Stimulated activated CD4-positive, alpha-beta T cell treated with anti-CD3 and anti-CD28 coated beads, TNF-alpha, amount 100 ng/mL, for 4 hours (primary cell): ENCODE results near the gene RNASE12.
"Not testable (repeated sequence)": the region's sequence is repeated elsewhere in the genome, so short reads cannot be mapped to it uniquely, and the experiment has no call there.

Source experiments
- DNase-seq, 3 experiments: peaks; one replicate each; pipeline ENCODE4 v3.0.0-alpha.2; 2020; ENCODE audit warnings: low read depth in 3 of 3

RNASE12 gene

DNA sequence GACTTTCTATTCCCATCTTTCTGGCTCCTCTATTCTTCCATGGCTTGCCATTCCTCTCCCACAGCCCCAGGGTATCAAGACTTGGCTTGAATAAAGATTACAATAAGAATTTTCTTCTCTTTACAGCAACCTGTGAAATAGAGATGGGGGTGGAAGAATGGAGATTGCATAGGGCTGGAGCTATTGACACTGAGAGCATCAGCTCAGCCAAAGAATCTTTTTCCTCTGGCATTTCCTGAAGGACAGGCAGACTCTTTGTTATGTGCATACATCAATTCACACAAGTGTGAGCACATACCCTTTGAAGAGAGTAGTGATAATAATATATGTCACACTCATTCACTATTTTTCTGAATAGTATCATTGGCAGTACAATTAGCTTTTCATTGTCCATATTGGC is 8.0 kb downstream of the RNASE12 start:
- no peak for DNase-seq

DNA sequence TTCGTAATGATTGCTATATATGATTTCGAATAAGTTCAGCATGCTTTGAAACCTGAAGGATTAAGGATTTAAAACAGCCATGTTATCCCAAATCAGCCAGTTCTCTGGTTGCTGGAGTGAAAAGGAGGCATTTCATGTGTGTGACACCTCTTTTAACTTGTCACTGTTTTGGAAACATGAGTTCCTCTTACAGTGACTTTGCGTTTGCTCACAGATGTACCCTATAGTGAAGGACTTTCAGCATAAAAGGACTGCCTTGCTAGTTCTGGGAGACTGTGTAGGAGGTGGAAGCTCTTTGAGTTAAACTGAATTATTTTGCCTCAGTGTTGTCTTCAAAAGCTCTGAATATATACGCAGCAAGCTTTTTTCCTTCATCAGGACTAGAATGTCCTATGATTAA is 10.9 kb downstream of the RNASE12 start:
- DNase-seq: no peak

DNA sequence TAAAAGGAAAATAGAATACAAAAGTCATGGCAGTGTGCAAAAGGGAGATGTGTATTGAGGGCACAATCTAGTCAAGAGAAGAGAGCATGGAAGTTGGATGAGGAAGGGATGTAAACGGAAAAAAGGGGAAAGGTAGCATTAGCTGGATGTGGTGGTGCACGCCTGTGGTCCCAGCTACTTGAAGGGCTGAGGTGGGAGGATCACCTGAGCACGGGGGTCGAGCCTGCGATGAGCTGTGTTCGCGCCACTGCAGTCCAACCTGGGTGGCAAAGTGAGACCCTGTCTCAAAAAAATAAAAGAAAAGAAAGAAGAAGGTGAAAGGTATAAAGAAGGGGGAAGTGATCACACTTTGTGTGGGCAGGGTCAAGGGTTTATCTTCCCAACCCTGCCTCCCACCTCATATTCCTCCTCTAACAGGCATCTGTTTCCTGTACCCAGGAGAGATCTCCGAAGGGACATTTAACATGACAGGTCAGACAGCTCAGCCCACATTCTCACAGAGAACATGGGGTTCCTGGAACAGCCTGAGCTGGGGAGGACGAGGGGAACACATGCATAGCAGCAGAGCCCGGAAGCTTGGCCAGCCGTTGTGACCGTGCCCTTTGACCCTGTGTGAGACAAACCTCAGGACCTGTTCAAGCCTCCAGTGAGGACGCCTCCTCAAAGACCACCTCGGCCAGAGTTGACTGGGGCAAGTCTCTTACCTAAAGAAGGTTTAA is 12.2 kb downstream of the RNASE12 start:
- DNase-seq: no peak

DNA sequence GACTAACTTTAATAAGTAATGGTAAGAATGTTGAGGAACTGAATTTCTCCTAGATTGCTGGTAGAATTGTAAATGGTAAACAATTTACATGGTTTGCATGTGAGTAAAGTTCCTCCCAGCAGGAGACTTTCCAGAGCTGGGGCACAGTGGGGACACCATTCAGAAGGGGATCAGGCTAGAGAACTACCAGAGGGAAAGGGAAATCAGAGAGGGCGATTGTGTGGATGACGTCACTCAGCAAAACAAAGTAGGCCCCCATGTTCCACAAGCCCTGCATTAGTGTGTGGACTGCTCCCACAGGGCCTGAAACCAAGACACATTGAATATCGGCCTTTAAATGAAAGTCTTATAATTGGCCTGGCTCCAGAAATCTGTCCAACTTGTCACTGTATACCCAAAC is 12.9 kb downstream of the RNASE12 start:
- DNase-seq: no peak

DNA sequence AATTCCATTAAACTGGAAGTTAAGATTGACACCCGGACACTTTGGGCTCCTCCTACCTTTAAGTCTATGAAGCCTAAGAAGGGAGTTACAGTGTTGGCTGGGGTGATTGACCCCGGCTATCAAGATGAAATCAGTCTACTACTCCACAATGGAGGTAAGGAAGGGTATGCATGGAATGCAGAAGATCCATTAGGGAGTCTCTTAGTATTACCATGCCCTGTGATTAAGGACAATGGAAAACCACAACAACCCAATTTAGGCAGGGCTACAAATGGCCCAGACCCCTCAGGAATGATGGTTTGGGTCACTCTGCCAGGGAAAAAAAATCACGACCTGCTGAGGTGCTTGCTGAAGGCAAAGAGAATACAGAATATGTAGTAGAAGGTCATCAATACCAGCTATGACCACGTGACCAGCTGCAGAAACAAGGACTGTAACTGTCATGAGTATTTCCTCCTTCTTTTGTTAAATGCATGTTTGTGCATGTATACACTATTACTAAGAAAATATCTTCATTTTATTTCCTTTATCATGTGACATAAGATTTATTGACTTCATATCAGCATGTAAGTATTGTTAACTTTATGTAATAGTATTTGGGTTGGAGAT is 18.7 kb downstream of the RNASE12 start:
- DNase-seq: not testable (repeated sequence)

DNA sequence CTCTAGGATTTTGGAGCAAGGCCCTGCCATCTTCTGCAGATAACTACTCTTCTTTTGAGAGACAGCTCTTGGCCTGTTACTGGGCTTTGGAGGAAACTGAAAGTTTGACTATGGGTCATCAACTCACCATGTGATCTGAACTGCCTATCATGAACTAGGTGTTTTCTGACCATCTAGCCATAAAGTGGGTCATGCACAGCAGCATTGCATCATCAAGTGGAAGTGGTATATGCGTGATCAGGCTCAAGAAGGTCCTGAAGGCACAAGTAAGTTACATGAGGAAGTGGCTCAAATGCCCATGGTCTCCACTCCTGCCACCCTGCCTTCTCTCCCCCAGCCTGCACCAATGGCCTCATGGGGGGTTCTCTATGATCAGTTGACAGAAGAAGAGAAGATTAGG is 20.5 kb downstream of the RNASE12 start:
- not testable (repeated sequence) for DNase-seq

DNA sequence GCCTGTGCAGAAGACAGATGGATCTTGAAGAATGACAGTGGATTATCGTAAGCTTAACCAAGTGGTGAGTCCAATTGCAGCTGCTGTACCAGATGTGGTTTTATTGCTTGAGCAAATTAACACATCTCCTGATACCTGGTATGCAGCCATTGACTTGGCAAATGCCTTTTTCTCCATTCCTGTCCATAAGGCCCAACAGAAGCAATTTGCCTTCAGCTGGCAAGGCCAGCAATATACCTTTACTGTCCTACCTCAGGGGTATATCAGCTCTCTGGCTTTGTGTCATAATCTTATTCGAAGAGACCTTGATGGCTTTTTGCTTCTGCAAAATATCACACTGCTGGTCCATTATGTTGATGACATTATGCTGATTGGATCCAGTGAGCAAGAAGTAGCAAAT is 21.3 kb downstream of the RNASE12 start:
- not testable (repeated sequence) for DNase-seq

DNA sequence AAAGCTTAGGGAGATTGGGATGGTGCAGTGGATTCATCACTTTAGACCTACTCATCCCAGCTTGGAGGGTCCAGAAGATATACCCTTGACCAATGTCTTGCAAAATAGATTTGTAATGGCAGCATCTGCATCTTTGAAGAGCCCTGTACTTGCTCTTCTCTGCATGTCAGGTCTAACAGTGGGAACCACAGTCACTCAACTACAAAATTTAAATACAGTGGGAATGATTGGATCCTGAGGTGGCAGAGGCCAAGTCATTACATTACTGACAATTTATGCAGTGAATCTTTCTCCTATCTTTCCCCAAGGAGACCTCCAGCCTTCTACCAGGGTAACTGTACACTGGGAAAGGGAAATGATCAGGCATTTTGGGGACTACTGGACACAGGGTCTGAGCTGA is 22.1 kb downstream of the RNASE12 start:
- DNase-seq: no peak

DNA sequence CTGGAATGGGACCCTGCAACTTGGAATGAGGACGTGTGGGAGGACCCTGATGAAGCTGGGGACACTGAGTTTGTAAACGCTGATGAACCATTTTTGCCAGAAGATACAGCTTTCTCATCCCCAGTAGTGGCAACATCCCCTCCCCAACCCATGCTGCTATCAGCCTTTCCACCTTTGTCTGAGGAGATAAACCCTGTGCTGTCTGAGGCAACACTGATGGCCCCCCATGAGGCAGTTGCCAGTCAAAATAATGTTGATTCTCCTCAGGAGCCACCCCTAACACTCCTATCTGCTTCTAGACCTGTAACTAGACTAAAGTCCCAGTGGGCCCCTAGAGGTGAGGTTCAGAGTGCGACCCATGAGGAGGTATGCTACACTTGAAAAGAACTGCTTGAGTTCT is 22.8 kb downstream of the RNASE12 start:
- no peak for DNase-seq

DNA sequence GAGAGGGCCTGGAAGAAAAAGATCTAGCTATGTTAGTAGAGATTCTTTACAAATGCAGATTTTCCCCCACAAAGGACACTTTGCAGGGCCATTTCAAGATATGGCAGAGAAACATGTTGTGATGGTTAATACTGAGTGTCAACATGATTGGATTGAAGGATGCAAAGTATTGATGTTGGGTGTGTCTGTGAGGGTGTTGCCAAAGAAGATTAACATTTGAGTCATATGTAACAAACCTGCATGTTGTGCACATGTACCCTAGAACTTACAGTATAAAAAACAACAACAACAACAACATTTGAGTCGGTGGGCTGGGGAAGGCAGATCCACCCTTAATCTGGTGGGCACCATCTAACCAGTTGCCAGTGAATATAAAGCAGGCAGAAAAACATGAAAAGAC is 24.0 kb downstream of the RNASE12 start:
- not testable (repeated sequence) for DNase-seq

DNA sequence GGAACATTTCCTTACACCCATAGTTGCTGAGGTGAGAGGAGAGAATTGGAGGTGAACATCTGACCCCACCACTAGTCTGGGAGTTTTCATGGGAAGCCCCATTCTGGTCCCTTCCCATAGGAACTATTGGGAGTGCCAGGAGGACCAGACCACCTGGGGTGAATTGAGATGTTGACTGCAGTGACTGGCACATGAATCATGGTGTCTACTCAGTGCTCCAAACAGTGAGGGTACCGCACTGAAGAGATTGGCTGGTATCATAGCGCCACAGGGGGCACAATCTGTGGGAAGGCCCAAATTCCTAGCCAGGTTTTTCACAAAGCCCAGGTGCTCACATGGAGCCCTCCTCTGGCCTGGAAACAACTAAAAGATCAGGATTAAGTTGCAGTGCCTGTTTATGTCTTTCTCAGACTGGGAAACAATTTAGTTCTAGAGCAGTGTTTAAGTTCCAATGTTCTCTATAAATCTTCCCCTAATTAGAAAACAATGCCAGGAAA is 26.6 kb downstream of the RNASE12 start:
- no peak for DNase-seq

DNA sequence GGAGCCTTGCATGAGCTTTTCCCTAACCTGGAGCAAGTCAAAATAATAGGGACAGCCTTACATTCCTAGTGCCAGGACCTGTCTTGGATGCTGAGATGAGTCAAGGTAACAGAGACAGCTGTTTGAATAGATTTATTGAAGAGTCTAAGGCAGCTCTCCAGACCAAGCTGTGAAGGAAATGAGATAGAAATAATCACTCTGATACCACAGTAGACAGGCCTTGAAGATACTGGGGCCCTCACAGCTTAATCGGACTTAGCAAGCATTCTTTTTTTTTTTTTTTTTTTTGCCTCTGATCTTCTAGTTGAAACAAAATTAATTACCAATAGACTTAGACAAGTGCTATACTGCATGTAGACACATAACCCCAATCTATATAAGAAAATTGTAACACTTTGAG is 27.2 kb downstream of the RNASE12 start:
- no peak for DNase-seq

DNA sequence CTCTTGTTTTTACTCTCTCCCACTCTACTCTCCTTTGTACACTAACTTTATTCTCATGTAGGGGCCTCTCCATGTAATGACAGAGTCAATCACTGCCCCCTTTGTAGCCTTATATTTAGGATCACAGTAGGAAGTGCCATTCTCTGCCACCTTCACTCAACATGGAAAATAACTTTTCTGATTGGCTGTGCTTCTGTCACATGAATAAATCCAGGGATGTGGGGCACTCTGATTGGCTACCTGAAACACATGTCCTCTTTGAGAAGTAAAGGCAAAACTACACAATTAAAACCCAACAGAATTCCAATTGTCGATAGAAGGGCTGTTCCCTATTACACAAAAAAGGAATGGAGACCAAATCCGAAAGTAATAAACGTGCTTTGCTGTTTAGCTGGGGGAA is 30.2 kb downstream of the RNASE12 start, which contains the start of gene RNASE9:
Gene RNASE9 (minus strand): TSS at position 87 of the 400 bp plus-strand sequence.
- DNase-seq: no peak

DNA sequence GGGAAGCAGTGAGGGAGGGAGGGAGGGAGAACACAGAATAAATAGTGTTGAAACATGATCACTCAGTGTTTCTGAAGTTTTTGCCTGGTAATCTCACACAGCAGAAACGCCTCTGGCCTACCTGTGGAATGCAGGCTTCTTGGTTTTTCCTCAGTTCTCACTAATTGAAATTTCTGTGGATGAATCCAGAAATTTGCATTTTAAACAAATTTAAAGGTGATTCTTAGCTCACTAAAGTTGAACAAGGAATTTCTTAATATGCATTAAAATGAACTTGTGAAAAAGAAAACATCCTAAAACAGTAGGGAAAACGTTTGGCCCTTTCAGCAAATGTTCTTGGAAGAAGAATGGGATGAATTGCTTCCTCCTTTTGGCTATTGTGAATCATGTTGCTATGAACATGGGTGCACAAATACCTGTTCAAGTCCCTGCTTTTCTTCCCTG is 31.7 kb downstream of the RNASE12 start:
- no peak for DNase-seq

DNA sequence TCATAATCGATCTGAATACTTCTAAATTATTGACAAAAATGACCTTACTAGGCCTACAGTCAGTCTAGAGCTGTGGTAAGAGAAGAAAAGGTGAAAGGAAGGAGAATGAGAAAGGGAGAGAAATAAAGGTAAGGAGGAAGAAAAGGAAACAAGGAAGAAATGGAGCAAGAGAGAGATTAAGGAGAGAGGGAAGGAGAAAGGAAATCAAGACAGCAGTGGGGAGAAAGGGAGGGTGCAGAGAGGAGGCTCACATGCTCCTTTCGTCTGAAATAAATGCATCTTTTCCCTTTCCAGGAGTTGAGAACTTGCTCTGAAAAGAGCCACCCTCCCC is 34.0 kb downstream of the RNASE12 start:
- no peak for DNase-seq

DNA sequence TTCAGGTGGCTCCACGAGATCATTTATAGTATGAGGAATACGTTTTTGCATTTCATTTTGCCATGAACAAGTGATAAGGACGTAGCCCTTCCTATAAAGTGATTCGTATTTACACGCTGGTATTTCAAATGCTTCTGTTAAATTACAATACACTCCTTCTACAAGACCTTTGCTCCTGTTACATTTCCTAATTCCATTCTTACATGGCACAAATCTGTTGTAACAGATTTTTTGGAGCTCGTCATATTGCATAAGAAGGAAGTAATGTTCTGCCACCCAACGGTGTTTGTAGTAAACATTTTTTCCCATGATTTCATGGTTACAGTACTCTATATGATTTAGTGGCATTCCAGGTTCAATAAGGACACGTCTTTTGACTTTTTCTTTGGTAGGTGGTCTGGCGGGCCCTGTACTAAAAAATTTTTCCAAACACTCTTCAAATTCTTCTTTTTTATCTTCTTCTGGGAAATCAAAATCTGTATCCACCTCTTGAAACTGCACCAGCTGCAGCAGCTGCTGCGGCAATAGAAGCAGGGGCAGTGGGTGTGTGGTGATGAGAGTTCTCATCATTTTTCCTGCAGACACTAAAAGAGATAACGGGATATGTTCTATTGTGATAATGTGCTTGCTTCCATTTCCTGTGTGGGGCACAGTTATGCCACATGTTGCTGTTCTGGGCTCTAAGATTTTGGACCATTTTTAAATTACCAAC is 34.5 kb downstream of the RNASE12 start:
- DNase-seq: no peak

DNA sequence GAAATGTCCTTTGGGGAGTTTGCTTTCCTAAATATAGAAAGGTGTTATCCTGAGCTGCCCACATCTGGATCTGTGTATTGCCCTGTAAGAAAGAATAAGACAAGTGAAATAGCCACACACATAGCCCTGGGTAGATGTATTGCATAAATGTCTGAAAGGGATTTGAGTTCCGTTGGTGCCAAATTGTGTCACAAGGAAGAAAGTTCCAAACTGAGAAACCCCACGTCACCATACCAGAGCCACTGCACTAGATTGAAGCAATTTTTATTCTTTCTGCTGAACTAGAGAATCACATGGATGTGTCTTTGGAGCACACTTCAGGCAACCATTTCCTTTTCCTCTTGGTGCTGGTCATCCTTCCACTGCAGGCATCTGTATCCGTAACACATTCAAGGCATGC is 35.3 kb downstream of the RNASE12 start:
- DNase-seq: no peak

DNA sequence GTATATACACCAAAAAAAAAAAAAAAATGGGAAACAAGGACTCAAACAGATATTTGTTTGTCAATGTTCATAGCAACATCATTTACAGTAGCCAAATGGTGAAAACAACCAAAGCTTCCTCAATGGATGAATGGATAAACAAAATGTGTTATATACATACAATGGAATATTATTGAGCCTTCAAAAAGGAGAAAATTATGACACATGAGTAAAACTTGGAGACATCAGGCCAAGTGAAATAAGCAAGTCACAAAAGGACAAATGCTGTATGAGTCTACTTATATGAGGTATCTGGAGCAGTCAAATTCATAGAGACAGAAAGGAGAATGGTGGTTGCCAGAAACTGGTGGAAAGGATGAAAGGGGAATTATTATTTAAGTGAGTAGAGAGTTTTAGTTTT is 38.2 kb downstream of the RNASE12 start:
- DNase-seq: no peak

DNA sequence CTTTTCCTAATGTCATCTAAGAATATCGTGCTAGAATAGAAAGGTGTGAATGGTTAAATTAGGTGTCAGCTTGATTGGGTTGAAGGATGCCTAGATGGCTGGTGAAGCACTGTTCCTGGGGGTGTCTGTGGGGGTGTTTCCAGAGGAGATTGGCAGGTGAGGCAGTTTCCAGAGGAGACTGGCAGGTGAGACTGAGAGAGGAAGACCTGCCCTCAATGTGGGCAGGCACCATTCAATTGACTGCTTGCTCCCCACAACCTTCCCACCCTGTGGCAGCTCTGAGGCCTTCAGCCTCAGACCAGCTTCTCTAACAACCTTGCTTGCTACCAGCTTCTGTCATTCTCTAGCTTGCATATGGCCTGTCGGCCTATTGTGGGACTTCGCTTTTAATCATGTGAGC is 39.6 kb downstream of the RNASE12 start:
- no peak for DNase-seq

DNA sequence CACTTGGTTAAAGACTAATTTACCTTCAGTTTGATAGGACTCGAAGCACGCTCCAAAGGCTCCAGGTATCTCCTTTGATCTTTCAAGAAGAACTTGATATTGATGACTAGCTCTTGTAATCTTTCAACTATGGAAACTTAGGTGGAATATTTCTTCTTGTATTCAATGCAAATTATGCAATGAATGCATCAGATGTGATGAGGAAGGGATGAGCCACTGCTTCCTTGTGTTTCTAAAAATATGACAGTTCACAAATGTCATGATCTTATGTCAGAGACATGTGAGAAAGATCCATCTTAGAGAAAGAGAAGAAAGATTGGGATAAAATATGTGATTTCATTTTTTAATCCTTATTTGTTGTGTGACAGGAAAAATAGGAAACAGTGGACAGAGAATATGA is 40.2 kb downstream of the RNASE12 start:
- DNase-seq: no peak

DNA sequence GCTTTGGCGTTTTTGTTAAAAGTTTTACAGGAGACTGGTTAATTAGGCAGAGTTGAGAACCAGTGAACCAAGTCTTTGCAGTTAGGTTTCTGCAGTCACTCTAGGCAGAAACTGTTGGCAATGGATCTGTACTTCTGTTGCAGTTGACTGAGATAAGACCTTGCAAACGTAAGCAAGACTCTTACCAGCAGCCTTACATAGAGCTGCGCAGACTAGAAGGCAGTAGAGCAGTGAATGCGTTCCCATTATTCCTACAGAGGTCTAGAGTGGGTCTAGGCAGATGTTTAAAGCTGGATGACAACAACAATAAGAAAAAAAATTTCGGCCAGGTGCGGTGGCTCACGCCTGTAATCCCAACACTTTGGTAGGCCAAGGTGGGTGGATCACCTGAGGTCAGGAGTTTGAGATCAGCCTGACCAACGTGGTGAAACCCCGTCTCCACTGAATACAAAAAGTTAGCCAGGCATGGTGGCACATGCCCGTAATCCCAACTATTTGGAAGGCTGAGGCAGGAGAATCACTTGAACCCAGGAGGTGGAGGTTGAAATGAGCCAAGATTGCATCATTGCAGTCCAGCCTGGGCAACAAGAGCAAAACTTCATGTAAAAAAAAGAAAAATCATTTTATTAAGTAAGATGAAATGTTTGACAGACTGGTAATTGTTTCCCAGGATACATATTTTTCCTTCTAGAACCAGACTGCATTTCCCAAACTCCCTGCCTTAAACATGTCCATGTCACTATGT is 42.6 kb downstream of the RNASE12 start:
- DNase-seq: no peak

DNA sequence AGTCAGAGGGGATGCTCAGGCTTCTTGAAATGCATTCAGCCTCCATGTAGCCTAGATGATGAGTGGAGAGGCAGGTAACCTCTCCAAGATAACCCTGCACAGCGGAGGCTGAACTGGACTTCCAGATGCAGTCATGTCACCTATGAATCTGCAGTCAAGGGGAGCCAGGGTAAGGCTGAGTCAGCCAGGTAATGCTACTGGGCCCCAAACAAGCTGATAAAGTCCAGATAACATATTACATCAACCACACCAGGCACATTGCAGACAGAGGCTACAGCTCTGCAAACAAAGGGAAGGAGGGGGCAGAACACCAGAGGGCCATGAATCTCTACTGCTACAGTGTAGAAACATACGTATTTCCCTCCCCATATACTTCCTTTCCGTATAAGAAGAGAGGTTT is 44.3 kb downstream of the RNASE12 start:
- DNase-seq: no peak
